Smooth muscle cell of the brain vasculature (primary cell): ENCODE measurements around the gene C2orf66.

Experiments used
- DNase-seq: peaks from one replicate; pipeline ENCODE4 v3.0.0-alpha.2; 2012; ENCODE audit warnings: low read depth, low spot score

The C2orf66 gene

DNA sequence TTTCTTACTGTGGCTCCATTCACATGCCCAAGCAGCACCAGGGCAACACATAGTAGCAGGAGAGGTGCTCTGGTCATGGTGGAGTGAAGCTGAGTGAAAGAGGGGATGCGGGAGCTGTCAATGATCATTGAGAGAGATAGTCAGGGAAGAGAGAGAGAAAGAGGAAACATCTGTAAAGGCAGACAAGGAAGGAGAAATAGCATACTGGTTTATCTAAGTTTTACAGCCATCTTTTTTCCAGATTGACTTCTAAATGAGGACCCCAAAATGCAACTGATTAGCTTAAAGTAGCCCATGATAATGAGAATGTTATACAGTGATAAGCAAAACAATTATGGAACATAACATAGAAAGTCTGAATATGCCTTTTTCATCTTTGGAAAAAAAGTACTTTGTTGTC is at the start of gene C2orf66:
Gene C2orf66, minus strand, starts transcription at position 96 of the 400 bp plus-strand sequence. Its CDS starts 19 bp downstream, at position 77.
- DNase-seq, result no peak

- no peak for DNase-seq
Measured at GRCh38 chr2:196854629-196855028, 45.5 kb upstream of the C2orf66 start.

DNA sequence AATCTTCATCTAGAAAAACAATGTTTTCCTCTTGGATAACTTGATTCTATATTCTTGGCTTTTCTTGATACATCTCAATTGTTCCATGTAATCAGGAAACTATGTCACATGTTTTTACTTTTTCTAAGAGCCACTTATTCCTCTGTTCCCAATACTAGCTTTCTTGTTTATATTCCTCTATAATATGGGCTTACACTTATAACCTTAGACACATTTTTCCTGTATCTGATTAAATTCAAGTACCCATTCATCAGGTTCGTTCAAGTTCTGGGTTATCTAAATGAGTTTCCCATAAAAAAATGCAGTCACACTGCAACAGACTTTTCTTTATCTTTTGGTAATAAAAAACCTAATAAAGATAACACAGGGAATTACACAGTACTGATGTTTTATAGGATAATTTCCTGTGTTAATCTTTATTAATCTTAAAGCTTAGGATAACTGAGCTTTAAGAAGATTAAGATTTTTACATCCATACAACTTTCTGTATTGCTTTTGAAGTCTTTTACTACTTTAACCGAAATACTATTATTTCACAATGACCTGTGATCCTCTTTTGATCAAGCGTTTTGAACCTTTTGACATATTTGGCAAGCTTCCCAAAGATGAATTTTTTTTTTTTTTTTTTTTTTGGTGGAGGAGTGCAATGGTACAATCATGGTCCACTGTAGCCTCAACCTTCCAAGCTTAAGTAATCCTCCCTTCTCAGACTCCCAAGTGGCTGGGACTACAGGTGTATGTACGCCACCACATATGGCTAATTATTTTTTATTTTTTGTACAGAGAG is 44.3 kb upstream of the C2orf66 start:
- DNase-seq, result no peak

GRCh38 chr2:196851088-196851487 is 41.9 kb upstream of the C2orf66 start:
- no peak for DNase-seq

DNA sequence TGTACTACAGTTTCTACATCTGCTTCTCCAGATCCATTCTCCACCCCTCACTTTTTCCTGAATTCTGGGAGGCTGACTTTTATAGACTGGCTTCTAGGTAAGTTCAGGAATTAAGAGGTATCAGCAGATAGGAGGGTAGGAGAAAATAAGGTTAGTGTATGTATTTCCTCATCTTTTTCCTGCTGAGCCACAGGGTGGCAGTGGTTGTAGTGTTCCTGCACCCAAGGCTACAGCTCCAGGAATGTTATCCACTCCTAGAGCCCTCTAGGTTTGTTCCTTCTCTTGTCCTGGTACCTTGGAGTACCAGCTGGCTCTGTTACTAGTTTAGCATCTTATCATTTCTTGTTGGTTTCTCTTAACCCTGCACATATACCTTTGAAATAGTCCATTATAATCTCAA is 40.7 kb upstream of the C2orf66 start:
- no peak for DNase-seq

- DNase-seq, result no peak
Measured at GRCh38 chr2:196846295-196846694, 37.1 kb upstream of the C2orf66 start.

DNA sequence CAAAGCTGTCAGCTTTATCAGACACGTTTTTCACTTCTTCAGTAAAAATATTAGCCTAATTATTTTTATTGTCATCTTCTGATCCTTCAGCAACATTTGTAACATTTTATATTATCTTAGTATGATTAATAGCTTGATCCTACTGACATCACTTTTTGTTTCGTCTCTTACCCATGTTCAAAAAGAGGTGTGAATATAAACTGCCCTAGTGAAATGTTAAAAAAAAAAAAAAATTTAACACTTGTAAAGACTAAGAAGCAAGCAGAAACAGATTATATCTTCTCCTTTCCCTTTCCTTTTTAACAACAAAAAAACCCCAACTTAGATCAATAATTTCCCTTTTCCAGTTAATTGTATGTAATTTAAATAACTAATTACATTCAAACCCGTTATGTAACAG is 36.2 kb upstream of the C2orf66 start:
- no peak for DNase-seq

DNA sequence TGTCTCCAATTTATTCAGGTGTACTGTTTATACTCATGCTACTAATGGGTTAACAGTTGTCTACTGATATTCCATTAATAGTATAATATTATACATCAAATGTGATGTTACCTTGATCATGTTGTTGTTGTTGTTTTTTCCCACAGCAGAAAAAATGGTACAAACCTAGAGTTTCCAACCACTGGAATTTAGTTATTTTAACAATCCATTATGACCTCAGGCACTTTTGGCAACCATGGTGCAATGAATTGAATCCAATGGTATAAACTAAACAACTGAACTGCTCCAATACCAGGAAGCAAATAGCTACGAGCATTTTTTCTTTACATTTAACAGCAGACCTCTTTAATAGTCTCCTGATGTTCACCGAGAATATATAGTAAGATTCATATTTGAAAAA is 31.0 kb upstream of the C2orf66 start:
- no peak for DNase-seq

- no peak for DNase-seq
Measured at GRCh38 chr2:196839574-196839973, 30.4 kb upstream of the C2orf66 start.

DNA sequence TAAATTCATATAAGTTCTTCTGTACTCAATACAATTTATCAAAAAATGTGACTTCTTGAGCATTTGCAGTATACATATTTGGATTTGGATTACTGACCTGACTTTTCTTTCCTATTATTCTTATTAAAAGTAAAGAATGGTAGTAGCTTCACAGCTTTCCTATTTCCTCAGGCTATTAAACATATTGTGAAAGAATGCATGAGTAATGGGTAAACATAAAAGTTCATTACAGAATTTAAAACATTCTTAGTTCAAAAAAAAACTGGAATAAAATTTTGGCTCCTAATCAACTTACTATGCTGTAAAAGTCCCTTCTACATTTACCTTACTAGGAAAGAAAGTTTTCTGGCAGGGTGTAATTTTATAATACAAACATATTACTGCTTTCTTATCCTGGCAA is 27.3 kb upstream of the C2orf66 start:
- no peak for DNase-seq

DNA sequence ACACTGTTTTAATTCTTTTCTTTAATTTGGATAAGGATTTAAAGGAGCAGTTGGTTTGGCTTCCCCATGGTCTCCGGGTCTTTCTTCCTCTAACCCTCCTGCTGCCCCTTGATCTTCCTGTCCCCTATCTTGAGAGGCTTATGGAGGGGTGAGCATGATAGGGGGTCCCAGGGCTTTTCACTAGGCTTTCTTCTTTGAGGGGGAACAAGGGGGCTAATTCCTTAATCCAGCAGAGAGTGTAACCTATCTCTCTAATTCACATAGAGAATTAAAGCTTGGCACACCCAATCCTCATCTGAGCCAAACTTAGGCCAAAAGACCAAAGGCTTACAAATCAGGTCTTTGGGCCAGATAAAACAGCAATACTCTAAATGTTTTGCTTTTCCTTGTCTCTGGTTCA is 21.5 kb upstream of the C2orf66 start:
- DNase-seq, result no peak

GRCh38 chr2:196827356-196827755 is 18.2 kb upstream of the C2orf66 start:
- no peak for DNase-seq

DNA sequence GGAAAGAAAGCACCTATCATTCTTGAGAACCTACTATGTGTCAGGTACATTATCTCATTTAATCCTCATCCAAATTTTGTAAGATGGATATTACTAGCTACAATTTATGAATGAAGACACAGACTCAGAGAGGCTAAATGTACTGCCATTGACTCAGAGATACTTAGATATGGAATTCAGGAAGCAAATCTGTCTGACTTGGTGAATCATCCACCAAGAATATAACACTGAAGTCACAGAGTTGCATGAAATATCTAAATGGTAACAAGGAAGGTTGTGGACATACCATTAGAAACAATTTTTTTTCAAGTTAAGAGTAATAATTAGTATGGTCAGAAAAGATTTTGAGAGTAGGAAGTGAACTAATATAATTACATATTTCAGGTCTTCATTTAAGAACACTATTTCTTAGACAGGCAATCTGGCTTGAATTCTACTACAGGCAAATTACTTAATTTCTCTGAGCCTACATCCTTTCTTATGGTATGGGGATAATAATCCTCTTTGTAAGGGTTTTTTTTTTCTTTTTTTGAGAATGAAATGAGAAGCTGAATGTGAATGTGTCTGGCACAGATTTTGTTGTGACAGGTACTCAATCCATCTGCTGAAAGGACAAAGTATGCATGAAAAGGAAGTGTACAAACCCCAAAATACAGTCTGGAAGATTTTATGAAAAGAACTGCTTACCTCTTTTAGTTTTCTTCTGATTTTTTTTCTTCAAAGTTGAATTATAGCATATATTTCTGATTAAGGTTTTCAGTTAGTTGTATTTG is 14.8 kb upstream of the C2orf66 start:
- no peak for DNase-seq

DNA sequence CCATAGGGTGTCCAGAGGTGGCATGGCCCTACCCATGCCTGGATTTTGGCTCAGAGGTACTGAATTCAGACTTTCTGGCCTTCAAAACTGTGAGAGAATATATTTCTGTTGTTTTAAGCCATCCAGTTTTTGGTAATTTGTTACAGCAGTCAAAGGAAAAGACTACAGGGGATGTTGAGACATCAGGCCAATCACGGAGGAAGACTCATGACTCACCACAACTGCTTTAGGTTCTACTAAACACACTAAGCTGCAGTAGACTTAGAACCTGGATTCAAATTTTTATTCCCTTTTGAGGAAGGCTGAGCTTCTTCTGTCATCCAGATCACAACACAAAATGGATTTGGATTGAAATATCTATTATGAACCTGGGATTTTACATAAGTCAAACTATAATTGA is 12.0 kb upstream of the C2orf66 start:
- no peak for DNase-seq

GRCh38 chr2:196808083-196808665 is 981 bp downstream of the C2orf66 start:
- no peak for DNase-seq

DNA sequence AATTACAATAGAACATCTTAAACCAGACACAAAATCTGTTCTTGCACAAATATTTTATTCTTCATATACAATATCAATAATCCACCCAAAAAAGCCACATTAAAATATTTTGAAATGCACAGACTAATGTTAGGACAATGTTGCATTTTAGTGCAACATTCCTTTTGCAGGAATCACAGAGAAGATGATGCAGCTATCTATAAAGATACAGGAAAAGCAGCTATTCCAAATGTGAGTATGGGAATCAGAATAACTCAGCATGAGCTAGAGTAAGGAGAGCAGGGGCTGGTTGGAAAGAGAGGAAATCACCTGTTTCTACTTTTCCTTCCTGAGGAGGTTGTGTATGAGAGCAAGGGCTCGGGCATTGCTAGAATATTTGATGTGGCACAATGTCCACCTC is 4.8 kb downstream of the C2orf66 start:
- no peak for DNase-seq

- no peak for DNase-seq
Measured at GRCh38 chr2:196802401-196802800, 6.8 kb downstream of the C2orf66 start.

- DNase-seq, result no peak
Measured at GRCh38 chr2:196801674-196802261, 7.4 kb downstream of the C2orf66 start.

GRCh38 chr2:196798980-196799379 is 10.2 kb downstream of the C2orf66 start:
- DNase-seq, result no peak

GRCh38 chr2:196792865-196793264 is 16.3 kb downstream of the C2orf66 start:
- DNase-seq, result no peak

DNA sequence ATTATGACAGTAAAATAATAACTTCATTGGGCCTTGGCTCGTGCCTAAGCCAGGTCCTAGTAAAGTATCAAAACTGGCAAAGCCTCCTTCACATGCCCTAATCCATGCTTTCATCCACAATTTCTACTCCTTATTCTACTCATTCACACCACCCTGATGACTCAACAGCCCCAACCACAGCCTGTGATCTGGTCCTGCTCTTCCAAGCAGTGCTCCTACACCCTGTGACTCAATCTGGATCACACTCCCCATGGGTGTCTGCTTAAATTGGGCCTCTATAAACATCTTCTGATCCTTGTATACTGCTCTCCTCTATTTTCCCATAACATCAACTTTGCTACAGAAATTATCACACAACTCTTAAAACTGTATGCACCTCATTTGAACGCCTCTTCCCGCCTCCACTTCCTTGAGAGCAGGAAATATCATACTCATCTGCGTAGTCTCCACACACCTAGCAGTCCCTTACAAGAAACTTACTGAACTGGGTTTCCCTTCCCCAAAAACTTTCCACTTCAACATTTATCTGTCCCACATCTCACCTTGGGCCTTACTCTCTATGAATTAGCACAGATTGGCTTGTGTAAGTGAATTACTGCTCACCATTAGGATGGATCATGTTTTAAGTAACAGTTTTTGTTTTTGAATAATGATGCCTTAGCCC is 25.6 kb downstream of the C2orf66 start:
- DNase-seq, result no peak

DNA sequence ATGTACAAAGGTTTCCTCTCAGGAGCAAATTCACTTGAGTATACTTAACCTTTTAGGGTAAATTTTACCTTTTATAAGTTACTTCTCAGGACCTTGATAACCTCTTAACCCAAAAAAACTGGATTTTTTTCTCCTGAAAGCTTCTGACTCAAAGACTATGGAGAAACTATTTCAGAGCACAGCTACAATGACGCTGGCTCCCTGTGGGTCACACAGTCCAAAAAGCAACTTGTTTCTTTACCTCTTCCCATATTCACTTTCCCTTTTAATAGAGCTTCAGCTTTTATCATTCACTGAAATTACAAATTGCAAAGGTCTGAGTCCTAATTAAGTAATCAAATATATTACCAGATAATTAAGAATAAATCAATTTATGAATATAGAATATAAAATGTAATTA is 42.1 kb downstream of the C2orf66 start:
- no peak for DNase-seq
